ENCODE data around the gene SLC41A3. TPM values are rescaled to one million over a fixed set of nuclear protein-coding genes. Genes with fewer than 3 reads are reported as not detected.

Gene SLC41A3
- total and polyA plus RNA-seq, 4 donors: 9.3 to 19.8 (median 12.7) TPM

- no peak for TF ChIP-seq RXRA (IDR thresholded peaks at IDR 0.05)
- TF ChIP-seq FOXA1 (IDR thresholded peaks at IDR 0.05): no peak
- no peak for TF ChIP-seq FOXA2 (IDR thresholded peaks at IDR 0.05)
- no peak for TF ChIP-seq EGR1 (IDR thresholded peaks at IDR 0.05; ENCODE audit: low read depth in 2 of 2)
- TF ChIP-seq YY1 (IDR thresholded peaks at IDR 0.05): no peak
- no peak for TF ChIP-seq CTCF (IDR thresholded peaks at IDR 0.05; ENCODE audit: low read depth, low read length, missing input control)
- no peak for TF ChIP-seq JUND (IDR thresholded peaks at IDR 0.05)
- TF ChIP-seq NR2F2 (IDR thresholded peaks at IDR 0.05): no peak
- TF ChIP-seq REST (IDR thresholded peaks at IDR 0.05): no peak
- TF ChIP-seq HNF4A (conservative IDR thresholded peaks at IDR 0.05): no peak
- TF ChIP-seq SP1 (IDR thresholded peaks at IDR 0.05): no peak
- TF ChIP-seq TAF1 (conservative IDR thresholded peaks at IDR 0.05): no peak
- no peak for TF ChIP-seq ZBTB33 (IDR thresholded peaks at IDR 0.05)
- TF ChIP-seq ATF3 (IDR thresholded peaks at IDR 0.05): no peak
- TF ChIP-seq GABPA (IDR thresholded peaks at IDR 0.05 in 1 of 2, conservative IDR thresholded peaks at IDR 0.05 in 1 of 2): no peak
- no peak for DNase-seq (ENCODE audit: low spot score)
- WGBS: 41% methylated on average over 3 of the region's 3 CpGs
- peak overlapping the region; percentile 53 to 63 for H3K27ac ChIP-seq (ENCODE audit: low read depth in 1 of 2, low read length in 2 of 2)
- H3K4me1 ChIP-seq (ENCODE audit: control insufficient read depth in 4 of 4, insufficient read depth in 4 of 4, low read length in 3 of 4): peaks cover 0 to 12% (median 4%) of the 10 kb centered on the region in 4 donors
- peak overlapping the region in 2 of 3 donors; percentile 78 to 99 for H3K4me3 ChIP-seq (ENCODE audit: low read depth in 1 of 3, low read length in 3 of 3)
- no peaks in the 10 kb centered on the region for H3K27me3 ChIP-seq (ENCODE audit: control insufficient read depth in 4 of 4, insufficient read depth in 4 of 4, low read length in 3 of 4)
- H3K9ac ChIP-seq (ENCODE audit: low read depth in 1 of 2, low read length in 2 of 2): peak overlapping the region in 1 of 2 donors; percentile 28
- no peaks in the 10 kb centered on the region for H3K9me3 ChIP-seq (ENCODE audit: control insufficient read depth in 4 of 4, low read length in 3 of 4)
- H3K36me3 ChIP-seq (ENCODE audit: control insufficient read depth in 4 of 4, insufficient read depth in 3 of 4, low read depth in 1 of 4, low read length in 3 of 4): no peaks in the 10 kb centered on the region
These were observed 832 bp downstream of the SLC41A3 start for GRCh38 chr3:126083138-126083445.

GRCh38 chr3:126082362-126083137, 1.4 kb downstream of the SLC41A3 start:
- Histone ChIP-seq H3K27me3 (ENCODE audit: control insufficient read depth in 4 of 4, insufficient read depth in 4 of 4, low read length in 3 of 4) (no peaks in the 10 kb centered on the region), H3K27ac (ENCODE audit: low read depth in 1 of 2, low read length in 2 of 2) (no peak overlapping the region), H3K4me1 (ENCODE audit: control insufficient read depth in 4 of 4, insufficient read depth in 4 of 4, low read length in 3 of 4) (peaks cover 0 to 12% (median 4%) of the 10 kb centered on the region in 4 donors), H3K9me3 (ENCODE audit: control insufficient read depth in 4 of 4, low read length in 3 of 4) (no peaks in the 10 kb centered on the region), H3K4me3 (ENCODE audit: low read depth in 1 of 3, low read length in 3 of 3) (no peak overlapping the region), H3K36me3 (ENCODE audit: control insufficient read depth in 4 of 4, insufficient read depth in 3 of 4, low read depth in 1 of 4, low read length in 3 of 4) (no peaks in the 10 kb centered on the region), H3K9ac (ENCODE audit: low read depth in 1 of 2, low read length in 2 of 2) (no peak overlapping the region)
- TF ChIP-seq RAD21 (IDR thresholded peaks at IDR 0.05) (no peak), YY1 (IDR thresholded peaks at IDR 0.05) (no peak), CTCF (IDR thresholded peaks at IDR 0.05; ENCODE audit: low read depth, low read length, missing input control) (no peak), ZBTB33 (IDR thresholded peaks at IDR 0.05) (no peak), FOXA1 (IDR thresholded peaks at IDR 0.05) (no peak), ATF3 (IDR thresholded peaks at IDR 0.05) (no peak), FOXA2 (IDR thresholded peaks at IDR 0.05) (no peak), JUND (IDR thresholded peaks at IDR 0.05) (no peak), HNF4G (IDR thresholded peaks at IDR 0.05) (no peak), SP1 (IDR thresholded peaks at IDR 0.05) (no peak), RXRA (IDR thresholded peaks at IDR 0.05) (no peak), TAF1 (conservative IDR thresholded peaks at IDR 0.05) (no peak)
- 97% methylated on average over 15 of the region's 15 CpGs for WGBS
- DNase-seq (ENCODE audit: low spot score): no peak

Data from liver (tissue), 9 donors.